Stimulated activated CD4-positive, alpha-beta T cell treated with anti-CD3 and anti-CD28 coated beads, Interleukin-2, amount 100 ng/mL, for 48 hours (primary cell): Measurements from ENCODE around the gene CLDN18.

Source experiments
- DNase-seq, 2 donors: peaks; one replicate each; pipeline ENCODE4 v3.0.0-alpha.2; 2020

CLDN18 gene

GRCh38 chr3:138009476-138010272 lies at the start of gene CLDN18:
CLDN18 (plus strand) TSS chr3:138010165; CDS start chr3:138010226, 61 bp downstream.
- DNase-seq: no peak

GRCh38 chr3:137962251-137962650 lies 47.7 kb upstream of the CLDN18 start:
- DNase-seq: no peak

GRCh38 chr3:137963463-137963862 lies 46.5 kb upstream of the CLDN18 start:
- no peak for DNase-seq

GRCh38 chr3:137970914-137971831 lies 38.8 kb upstream of the CLDN18 start:
- peak; percentile 56 to 63 for DNase-seq

GRCh38 chr3:137972396-137972795 lies 37.6 kb upstream of the CLDN18 start:
- DNase-seq: no peak

- no peak for DNase-seq
Measured at GRCh38 chr3:137978328-137978727, 31.6 kb upstream of the CLDN18 start.

- no peak for DNase-seq
Measured at GRCh38 chr3:137987723-137988122, 22.2 kb upstream of the CLDN18 start.

- no peak for DNase-seq
Measured at GRCh38 chr3:137988152-137988551, 21.8 kb upstream of the CLDN18 start.

GRCh38 chr3:137988982-137989381 lies 21.0 kb upstream of the CLDN18 start:
- DNase-seq: no peak

GRCh38 chr3:137990427-137990826 lies 19.5 kb upstream of the CLDN18 start:
- DNase-seq: no peak

GRCh38 chr3:137992592-137992991 lies 17.4 kb upstream of the CLDN18 start:
- no peak for DNase-seq

GRCh38 chr3:137998121-137999042 lies 11.6 kb upstream of the CLDN18 start:
- no peak for DNase-seq

GRCh38 chr3:138003069-138003468 lies 6.9 kb upstream of the CLDN18 start:
- no peak for DNase-seq

- DNase-seq: no peak
Measured at GRCh38 chr3:138005627-138006026, 4.3 kb upstream of the CLDN18 start.

- DNase-seq: no peak
Measured at GRCh38 chr3:138007898-138008297, 2.1 kb upstream of the CLDN18 start.

GRCh38 chr3:138010273-138010590 lies 267 bp downstream of the CLDN18 start:
- DNase-seq: no peak

- DNase-seq: no peak
Measured at GRCh38 chr3:138011722-138012121, 1.8 kb downstream of the CLDN18 start.

GRCh38 chr3:138012526-138012925 lies 2.6 kb downstream of the CLDN18 start:
- no peak for DNase-seq

GRCh38 chr3:138016065-138016464 lies 6.1 kb downstream of the CLDN18 start:
- no peak for DNase-seq

GRCh38 chr3:138019281-138020069 lies 9.5 kb downstream of the CLDN18 start:
- no peak for DNase-seq

GRCh38 chr3:138023754-138024153 lies 13.8 kb downstream of the CLDN18 start:
- no peak for DNase-seq

- DNase-seq: no peak
Measured at GRCh38 chr3:138025553-138025952, 15.6 kb downstream of the CLDN18 start.
